K562 (cell line): ENCODE results near the gene NECTIN1. TPM values are rescaled to one million over a fixed set of nuclear protein-coding genes. Genes with fewer than 3 reads are reported as not detected.

Experiments used
- ATAC-seq: fragments of 200-7000 bp; cut with Tn5 transposase; 3 replicates; pipeline ENCODE4 v1.9.1; 2020; ENCODE audit warnings: moderate library complexity
- BruUV-seq: library from RNA; stranded (reverse); fragments of 400-500 nt; replicated peaks from 2 replicates; lab custom pipeline; 2021; lab: Mats Ljungman, UMichigan
- CTCF ChIA-PET: fragments of 300-600 bp; formaldehyde crosslinking; extraction: SDS; loops from one replicate; lab custom pipeline; 2021; ENCODE audit warnings: low intra/inter-chr PET ratio; lab: Yijun Ruan, JAX
- POLR2A ChIA-PET: fragments of 300-600, 350-650 bp; sonication (Branson Sonifier 250); formaldehyde crosslinking; extraction: SDS; loops from one replicate; lab custom pipeline; 2021; ENCODE audit warnings: antibody characterized with exemption, inconsistent platforms; lab: Yijun Ruan, JAX
- DNase-seq, 4 experiments: peaks; one replicate each; pipeline versions ENCODE4 v3.0.0 to v3.0.0-alpha.2; 2011 to 2018; ENCODE audit warnings: low spot score in 3 of 4, mixed read lengths in 3 of 4; ENCODE audit errors: extremely low read depth in 1 of 4
- FAIRE-seq: peaks from 2 replicates; lab custom pipeline; 2011; peaks lifted over from hg19 to GRCh38; lab: Jason Lieb, UNC
- H2AFZ ChIP-seq: 2 replicates; pipeline ENCODE4 v1.6.0; 2011; ENCODE audit warnings: low read depth, low read length, control low read depth, inconsistent platforms
- H3K27ac ChIP-seq: fragments of 200-600 bp; 3 replicates; pipeline ENCODE4 v1.8.0; 2011; ENCODE audit warnings: low read depth, mild to moderate bottlenecking, control low read depth, inconsistent platforms, low read length, moderate library complexity, mixed read lengths; ENCODE audit errors: extremely low read depth
- H3K27me3 ChIP-seq, 2 experiments: fragments of 300-600 bp in 1 of 2; 2 replicates in 1 of 2; 3 replicates in 1 of 2; pipeline versions ENCODE4 v1.6.0 to v1.8.0; 2011; ENCODE audit warnings: inconsistent platforms in 2 of 2, low read length in 2 of 2, mild to moderate bottlenecking in 1 of 2, mixed read lengths in 1 of 2, moderate library complexity in 1 of 2; ENCODE audit not compliant: control insufficient read depth in 2 of 2, insufficient read depth in 2 of 2
- H3K36me3 ChIP-seq: fragments of 300-600 bp; 3 replicates; pipeline ENCODE4 v1.8.0; 2011; ENCODE audit warnings: mild to moderate bottlenecking, low read length, inconsistent platforms; ENCODE audit not compliant: control insufficient read depth, insufficient read depth
- H3K4me1 ChIP-seq, 2 experiments: fragments of 200-600 bp in 1 of 2; replicated peaks in 1 of 2; 2 replicates in 1 of 2; 3 replicates in 1 of 2; pipeline versions ENCODE4 v1.5.1 to v1.8.0; 2011; ENCODE audit warnings: inconsistent platforms in 2 of 2, low read length in 2 of 2, mild to moderate bottlenecking in 1 of 2, mixed read lengths in 1 of 2, moderate library complexity in 1 of 2; ENCODE audit not compliant: control insufficient read depth in 2 of 2, insufficient read depth in 2 of 2
- H3K4me2 ChIP-seq: 2 replicates; pipeline ENCODE4 v1.6.1; 2011; ENCODE audit warnings: low read length, control low read depth, inconsistent platforms, mixed read lengths; ENCODE audit not compliant: insufficient read depth
- H3K4me3 ChIP-seq: fragments of 200-600 bp; sonication (generic), shearing (Covaris generic); 2 replicates; pipeline ENCODE4 v1.5.1; 2016; ENCODE audit warnings: control low read depth, inconsistent platforms
- H3K79me2 ChIP-seq: fragments of 200-600 bp; 3 replicates; pipeline ENCODE4 v1.8.0; 2011; ENCODE audit warnings: low read length, inconsistent platforms; ENCODE audit not compliant: control insufficient read depth, insufficient read depth
- H3K9ac ChIP-seq, 2 experiments: 2 replicates each; pipeline versions ENCODE4 v1.6.0 to v1.6.1; 2011; ENCODE audit warnings: low read depth in 2 of 2, low read length in 2 of 2, control low read depth in 1 of 2, inconsistent platforms in 1 of 2, mild to moderate bottlenecking in 1 of 2, mixed read lengths in 1 of 2; ENCODE audit not compliant: insufficient read depth in 1 of 2
- H3K9me1 ChIP-seq: one replicate; pipeline ENCODE4 v1.6.0; 2011; ENCODE audit warnings: inconsistent platforms, mild to moderate bottlenecking, low read length, moderate library complexity; ENCODE audit not compliant: control insufficient read depth, insufficient read depth
- H3K9me3 ChIP-seq: replicated peaks from 2 replicates; pipeline ENCODE4 v1.5.1; 2011; ENCODE audit warnings: low read depth, low read length, inconsistent platforms; ENCODE audit not compliant: control insufficient read depth, insufficient read depth
- H4K20me1 ChIP-seq: replicated peaks from 2 replicates; pipeline ENCODE4 v1.6.1; 2011; ENCODE audit warnings: low read length, inconsistent platforms, mixed read lengths; ENCODE audit not compliant: control insufficient read depth, insufficient read depth
- CBFA2T2 ChIP-seq: fragments of 450-650 bp; conservative IDR thresholded peaks from 2 replicates; pipeline ENCODE4 v1.6.1; 2017; ENCODE audit warnings: mild to moderate bottlenecking
- CBX5 ChIP-seq: IDR thresholded peaks from 2 replicates; pipeline ENCODE4 v1.6.1; 2014; ENCODE audit warnings: low read depth, borderline replicate concordance
- FOXJ2 ChIP-seq: fragments of 200-800 bp; sonication (Bioruptor generic); IDR thresholded peaks from 2 replicates; pipeline ENCODE4 v1.6.1; 2016; ENCODE audit warnings: missing genetic modification characterization, missing compliant biosample characterization
- NUFIP1 ChIP-seq: fragments of 450-650 bp; IDR thresholded peaks from 2 replicates; pipeline ENCODE4 v1.6.1; 2018; ENCODE audit not compliant: partially characterized antibody
- PRPF4 ChIP-seq: fragments of 200-400 bp; formaldehyde crosslinking; IDR thresholded peaks from one replicate; pipeline ENCODE4 v1.6.1; 2017; ENCODE audit warnings: low read length, low read depth, mild to moderate bottlenecking; ENCODE audit not compliant: insufficient read depth, poor library complexity, severe bottlenecking
- RBM39 ChIP-seq: fragments of 200-400 bp; formaldehyde crosslinking; optimal IDR thresholded peaks from 2 replicates; pipeline ENCODE3; 2018; ENCODE audit warnings: low read depth, low read length
- SMAD4 ChIP-seq: fragments of 250-450 bp; sonication (Bioruptor Pico); conservative IDR thresholded peaks from 2 replicates; pipeline ENCODE4 v1.8.0; 2021; ENCODE audit warnings: inconsistent platforms, mild to moderate bottlenecking, moderate library complexity
- SRSF3 ChIP-seq: fragments of 200-400 bp; formaldehyde crosslinking; IDR thresholded peaks from 2 replicates; pipeline ENCODE4 v1.6.1; 2016; ENCODE audit warnings: mild to moderate bottlenecking, low read length, moderate library complexity; ENCODE audit not compliant: insufficient read depth
- WGBS: fragments of 100-300 bp; shearing (Covaris generic); methylation state at CpG from one replicate; pipeline ENCODE4 v1.1.6; 2016; ENCODE audit warnings: low coverage, mixed read lengths; ENCODE audit not compliant: insufficient coverage; ENCODE audit errors: missing lambda C conversion rate; 5-methylcytosine and 5-hydroxymethylcytosine counted together
- in situ Hi-C: fragments of 300-500 bp; cut with MboI; formaldehyde crosslinking; loops from 4 replicates; pipeline ENCODE4 v1.15.0; 2018; ENCODE audit warnings: inconsistent platforms, mixed read lengths
- intact Hi-C: fragments of 100-400 bp; cut with micrococcal nuclease; formaldehyde crosslinking; loops from 2 replicates; pipeline ENCODE4 v1.14.2; 2022
- polyA plus RNA-seq, 8 experiments: library from polyadenylated mRNA; depleted of rRNA in 4 of 8; stranded (reverse) in 5 of 8; unstranded in 3 of 8; fragments of >200 nt; fragmentation: Nextera tagmentation in 2 of 8; fragmentation: Illumina TruSeq in 1 of 8; extraction: Ambion mirVana in 2 of 8; extraction: Trizol in 1 of 8; gene quantifications; 2 replicates each; pipeline versions ENCODE4 v1.2.1 to v1.2.3, GENCODE V29; 2011 to 2014; ENCODE audit warnings: inconsistent platforms in 1 of 8, missing spikeins in 1 of 8
- total RNA-seq, 7 experiments: library from RNA; depleted of rRNA in 6 of 7; stranded (reverse); fragments of >200 nt in 6 of 7; fragmentation: Illumina TruSeq in 2 of 7; extraction: Trizol in 2 of 7; gene quantifications; 2 replicates each; pipeline versions ENCODE4 v1.2.1 to v1.2.3, GENCODE V29; 2011 to 2021; ENCODE audit warnings: low replicate concordance in 1 of 7
- TF ChIP-seq, protein P1 (sequence below): fragments of 200-400 bp; formaldehyde crosslinking; IDR thresholded peaks from 2 replicates; pipeline ENCODE4 v1.6.1; 2017; ENCODE audit warnings: mild to moderate bottlenecking, low read depth, low read length, moderate library complexity

Gene NECTIN1
- total and polyA plus RNA-seq, 9 of the 15 experiments (the other 6 are each of a cell fraction or from before 2014, with no cell fraction given) = 0.09 to 0.53 (median 0.23) TPM; not detected in 2

DNA sequence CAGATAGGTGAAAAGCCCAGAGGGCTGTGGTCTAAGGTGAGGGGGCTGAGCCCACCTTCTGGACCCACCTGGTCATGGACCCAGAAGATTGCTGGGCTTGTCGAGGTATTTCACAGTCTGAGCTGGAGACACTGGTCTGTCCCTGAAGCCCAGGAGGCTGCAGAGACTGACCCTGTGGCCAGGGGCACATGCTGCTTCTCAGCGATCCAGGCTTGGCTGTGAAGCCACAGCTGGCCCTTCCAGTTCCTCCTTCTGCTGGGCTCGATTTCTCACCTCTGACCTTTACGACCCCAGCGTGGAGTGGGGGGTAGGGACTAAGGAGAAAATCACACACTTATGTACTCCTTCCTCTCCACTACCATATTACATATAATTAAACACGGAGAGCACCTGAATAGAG lies 88.5 kb downstream of the NECTIN1 start:
- BruUV-seq = no TSS peak
- DNase-seq (no peak), ATAC-seq (no peak), FAIRE-seq (no peak)
- in situ Hi-C loops (no loop called here), intact Hi-C loops (no loop called here)
- Histone ChIP-seq H3K79me2 (no peaks in the 10 kb centered on the region), H3K27me3 (peaks cover 5 to 59% of the 10 kb centered on the region in 2 experiments; a peak in 3 of 5 replicates), H3K36me3 (no peaks in the 10 kb centered on the region), H3K4me2 (no peak overlapping the region), H2AFZ (no peak overlapping the region), H3K9me3 (no peaks in the 10 kb centered on the region), H3K4me1 (no peaks in the 10 kb centered on the region), H3K9me1 (no peaks in the 10 kb centered on the region), H4K20me1 (peaks cover 9% of the 10 kb centered on the region; the same call in 1 of the 2 replicates), H3K4me3 (no peak overlapping the region), H3K27ac (no peak overlapping the region), H3K9ac (no peak overlapping the region)
- CTCF ChIA-PET = no interaction called here
- POLR2A ChIA-PET = interaction anchor here (0.6 to 2.0 kb wide), 3 partner anchors 8 to 20 kb away, joined by 3 to 7 read pairs (median 6); no protein-coding TSS in a partner anchor
- TF ChIP-seq SRSF3 (no peak), NUFIP1 (no peak), RBM39 (no peak), CBX5 (no peak), PRPF4 (no peak), FOXJ2 (tag) (no peak), SMAD4 (CRISPR knock-in tag) (no peak), CBFA2T2 (no peak)
- TF ChIP-seq, protein P1, sequence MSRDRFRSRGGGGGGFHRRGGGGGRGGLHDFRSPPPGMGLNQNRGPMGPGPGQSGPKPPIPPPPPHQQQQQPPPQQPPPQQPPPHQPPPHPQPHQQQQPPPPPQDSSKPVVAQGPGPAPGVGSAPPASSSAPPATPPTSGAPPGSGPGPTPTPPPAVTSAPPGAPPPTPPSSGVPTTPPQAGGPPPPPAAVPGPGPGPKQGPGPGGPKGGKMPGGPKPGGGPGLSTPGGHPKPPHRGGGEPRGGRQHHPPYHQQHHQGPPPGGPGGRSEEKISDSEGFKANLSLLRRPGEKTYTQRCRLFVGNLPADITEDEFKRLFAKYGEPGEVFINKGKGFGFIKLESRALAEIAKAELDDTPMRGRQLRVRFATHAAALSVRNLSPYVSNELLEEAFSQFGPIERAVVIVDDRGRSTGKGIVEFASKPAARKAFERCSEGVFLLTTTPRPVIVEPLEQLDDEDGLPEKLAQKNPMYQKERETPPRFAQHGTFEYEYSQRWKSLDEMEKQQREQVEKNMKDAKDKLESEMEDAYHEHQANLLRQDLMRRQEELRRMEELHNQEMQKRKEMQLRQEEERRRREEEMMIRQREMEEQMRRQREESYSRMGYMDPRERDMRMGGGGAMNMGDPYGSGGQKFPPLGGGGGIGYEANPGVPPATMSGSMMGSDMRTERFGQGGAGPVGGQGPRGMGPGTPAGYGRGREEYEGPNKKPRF = no peak
- WGBS = 1% methylated on average over 6 of the region's 6 CpGs
